Stimulated activated CD4-positive, alpha-beta T cell treated with anti-CD3 and anti-CD28 coated beads, Interleukin-4, amount 100 ng/mL, for 1 hour (primary cell): Measurements from ENCODE around the gene TMEM52.

Experiments
- DNase-seq: peaks from one replicate; pipeline ENCODE4 v3.0.0-alpha.2; 2020

TMEM52 gene

GRCh38 chr1:1926346-1926811 lies 7.3 kb upstream of the TMEM52 start:
- no peak for DNase-seq

- DNase-seq: no peak
These were observed 6.6 kb upstream of the TMEM52 start for GRCh38 chr1:1925437-1926345.

- DNase-seq: no peak
These were observed 5.8 kb upstream of the TMEM52 start for GRCh38 chr1:1924849-1925248.

- DNase-seq: no peak
These were observed 5.3 kb upstream of the TMEM52 start for GRCh38 chr1:1924386-1924785.

- DNase-seq: no peak
These were observed 4.1 kb upstream of the TMEM52 start for GRCh38 chr1:1922956-1923833.

- DNase-seq: no peak
These were observed 3.5 kb upstream of the TMEM52 start for GRCh38 chr1:1922702-1922955.

GRCh38 chr1:1921901-1922701 lies 3.0 kb upstream of the TMEM52 start:
- no peak for DNase-seq

- DNase-seq: no peak
These were observed 2.4 kb upstream of the TMEM52 start for GRCh38 chr1:1921459-1921862.

GRCh38 chr1:1920608-1921458 lies 1.8 kb upstream of the TMEM52 start:
- DNase-seq: no peak

- no peak for DNase-seq
These were observed 1.1 kb upstream of the TMEM52 start for GRCh38 chr1:1920057-1920607.

- peak; percentile 98 for DNase-seq
These were observed 401 bp upstream of the TMEM52 start for GRCh38 chr1:1919304-1920056.

- DNase-seq: no peak
These were observed 831 bp downstream of the TMEM52 start for GRCh38 chr1:1917995-1918900.

- no peak for DNase-seq
These were observed 1.6 kb downstream of the TMEM52 start for GRCh38 chr1:1917304-1917976.

- DNase-seq: no peak
These were observed 2.2 kb downstream of the TMEM52 start for GRCh38 chr1:1916851-1917251.

GRCh38 chr1:1915911-1916840 lies 2.9 kb downstream of the TMEM52 start:
- no peak for DNase-seq

- DNase-seq: no peak
These were observed 3.9 kb downstream of the TMEM52 start, which contains the start of gene CALML6 for GRCh38 chr1:1914971-1915692. TSS of gene CALML6 (plus strand) at chr1:1915260. CDS start at chr1:1915281, 21 bp downstream.
